Ramos (cell line): Measurements from ENCODE around the gene KAT5.
"Not testable (repeated sequence)": the region's sequence is repeated elsewhere in the genome, so short reads cannot be mapped to it uniquely, and the experiment has no call there.

ENCODE experiments used
- in situ Hi-C: fragments of 300-500 bp; cut with MboI; formaldehyde crosslinking; loops from one replicate; pipeline ENCODE4 v1.14.3; 2022; ENCODE audit warnings: low sequenced_read_pairs; ENCODE audit not compliant: unreplicated experiment

Gene KAT5

GRCh38 chr11:65741185-65741584 lies 29.1 kb downstream of the KAT5 start:
- in situ Hi-C loops = no loop called here

GRCh38 chr11:65742353-65742752 lies 30.3 kb downstream of the KAT5 start:
- in situ Hi-C loops = no loop called here

- in situ Hi-C loops = no loop called here
These were observed 31.6 kb downstream of the KAT5 start for GRCh38 chr11:65743681-65744025.

- in situ Hi-C loops = no loop called here
These were observed 32.1 kb downstream of the KAT5 start for GRCh38 chr11:65744026-65744698.

- in situ Hi-C loops = no loop called here
These were observed 32.6 kb downstream of the KAT5 start for GRCh38 chr11:65744699-65745042.

- in situ Hi-C loops = no loop called here
These were observed 33.0 kb downstream of the KAT5 start for GRCh38 chr11:65745049-65745448.

- in situ Hi-C loops = not testable (repeated sequence)
These were observed 50.1 kb downstream of the KAT5 start for GRCh38 chr11:65762169-65762568.

GRCh38 chr11:65762816-65763215 lies 50.8 kb downstream of the KAT5 start:
- in situ Hi-C loops = not testable (repeated sequence)

- in situ Hi-C loops = no loop called here
These were observed 52.4 kb downstream of the KAT5 start for GRCh38 chr11:65764434-65764833.

GRCh38 chr11:65766535-65766934 lies 54.5 kb downstream of the KAT5 start:
- in situ Hi-C loops = no loop called here

GRCh38 chr11:65767406-65767805 lies 55.4 kb downstream of the KAT5 start:
- in situ Hi-C loops = no loop called here

GRCh38 chr11:65767806-65768205 lies 55.8 kb downstream of the KAT5 start:
- in situ Hi-C loops = not testable (repeated sequence)
